ENCODE results near the gene ARHGAP26.

DNA sequence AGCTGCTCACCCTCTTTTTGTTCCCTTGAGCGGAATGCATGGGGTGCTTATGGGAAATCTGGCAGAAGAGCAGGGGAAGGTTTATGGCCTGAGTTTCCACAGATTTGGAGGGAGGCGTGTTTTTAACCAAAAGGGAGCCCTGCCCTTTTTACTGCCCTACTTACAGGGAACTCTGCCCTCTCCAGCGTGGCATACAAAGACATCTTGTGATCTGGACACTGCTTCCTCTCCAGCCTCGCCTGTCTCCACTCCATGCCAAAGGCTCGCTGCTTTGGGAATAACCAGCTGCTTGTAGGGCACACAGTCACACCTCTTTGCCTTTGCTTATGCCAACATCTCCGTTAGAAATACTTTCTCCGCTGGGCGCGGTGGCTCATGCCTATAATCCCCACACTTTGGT lies 314.2 kb downstream of the ARHGAP26 start:
- TF ChIP-seq REST (IDR thresholded peaks at IDR 0.05; ENCODE audit: unreplicated experiment) (no peak), EZH2 (IDR thresholded peaks at IDR 0.05; ENCODE audit: low read depth, unreplicated experiment) (no peak), POLR2AphosphoS5 (IDR thresholded peaks at IDR 0.05; ENCODE audit: low read depth) (no peak)
- TF ChIP-seq, protein P1, sequence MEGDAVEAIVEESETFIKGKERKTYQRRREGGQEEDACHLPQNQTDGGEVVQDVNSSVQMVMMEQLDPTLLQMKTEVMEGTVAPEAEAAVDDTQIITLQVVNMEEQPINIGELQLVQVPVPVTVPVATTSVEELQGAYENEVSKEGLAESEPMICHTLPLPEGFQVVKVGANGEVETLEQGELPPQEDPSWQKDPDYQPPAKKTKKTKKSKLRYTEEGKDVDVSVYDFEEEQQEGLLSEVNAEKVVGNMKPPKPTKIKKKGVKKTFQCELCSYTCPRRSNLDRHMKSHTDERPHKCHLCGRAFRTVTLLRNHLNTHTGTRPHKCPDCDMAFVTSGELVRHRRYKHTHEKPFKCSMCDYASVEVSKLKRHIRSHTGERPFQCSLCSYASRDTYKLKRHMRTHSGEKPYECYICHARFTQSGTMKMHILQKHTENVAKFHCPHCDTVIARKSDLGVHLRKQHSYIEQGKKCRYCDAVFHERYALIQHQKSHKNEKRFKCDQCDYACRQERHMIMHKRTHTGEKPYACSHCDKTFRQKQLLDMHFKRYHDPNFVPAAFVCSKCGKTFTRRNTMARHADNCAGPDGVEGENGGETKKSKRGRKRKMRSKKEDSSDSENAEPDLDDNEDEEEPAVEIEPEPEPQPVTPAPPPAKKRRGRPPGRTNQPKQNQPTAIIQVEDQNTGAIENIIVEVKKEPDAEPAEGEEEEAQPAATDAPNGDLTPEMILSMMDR (conservative IDR thresholded peaks at IDR 0.05; ENCODE audit: low read depth in 2 of 2) = no peak

All from GM23338 (cell line).